ENCODE data around the gene NRN1L. TPM values are rescaled to one million over a fixed set of nuclear protein-coding genes. Genes with fewer than 3 reads are reported as not detected.

Gene NRN1L
- total RNA-seq, 4 donors from 2014 or later, result 0.57 to 0.99 TPM; not detected in 2

DNA sequence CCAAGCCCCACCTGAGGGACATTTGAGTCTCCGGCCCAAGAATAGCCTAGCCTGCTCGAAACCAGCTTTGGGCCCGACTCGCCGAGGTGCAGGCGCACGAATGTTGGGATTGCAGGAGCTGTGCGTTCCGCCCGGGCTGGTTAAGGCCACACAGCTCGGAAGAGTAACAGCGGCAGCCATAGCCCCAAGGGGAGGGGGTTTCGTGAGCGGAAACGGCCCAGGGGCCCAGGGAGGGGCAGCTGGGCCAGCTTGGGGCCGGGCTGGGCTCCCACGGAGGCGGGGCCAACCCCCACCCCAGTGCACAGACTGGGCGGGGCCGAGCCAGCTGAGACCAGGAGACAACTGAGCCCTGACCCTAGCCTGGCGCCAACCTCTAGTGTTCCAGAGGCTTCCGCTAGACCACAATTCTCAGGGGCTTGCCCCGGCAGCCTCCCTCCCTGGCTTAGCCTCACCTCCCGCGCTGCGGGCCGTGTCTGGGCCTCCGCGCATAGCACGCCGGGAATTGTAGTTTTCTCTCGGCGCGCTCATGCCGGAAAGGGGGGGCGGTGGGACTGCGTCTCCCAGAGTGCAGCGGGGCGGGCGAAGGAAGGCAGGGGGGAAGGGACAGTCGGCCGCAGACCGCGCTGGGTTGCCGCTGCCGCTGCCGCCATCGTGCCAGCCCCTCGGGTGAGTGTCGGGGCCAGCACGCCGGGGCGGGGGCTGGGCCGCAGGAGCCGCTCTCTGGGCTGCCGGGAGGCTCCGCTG lies 38.2 kb upstream of the NRN1L start, which contains the start of gene NUTF2:
NUTF2 (plus strand) TSS at position 614 of the 744 bp plus-strand sequence. CDS start 18,198 bp downstream, outside the sequence.
- Histone ChIP-seq H3K27ac (peak within 1 kb of the TSS; percentile 90 to 100 (median 98)), H3K36me3 (no peaks in the 10 kb centered on the region), H3K27me3 (no peaks in the 10 kb centered on the region), H3K4me1 (peaks cover 41 to 82% (median 44%) of the 10 kb centered on the region in 3 donors), H3K9me3 (no peaks in the 10 kb centered on the region), H3K4me3 (peak within 1 kb of the TSS; percentile 86 to 94 (median 91))
- peak; percentile 88 for DNase-seq
- WGBS, 2 donors, result 0% methylated on average over 5 of the region's 57 CpGs; no CpG with 5 or more reads in 1 of the 2 donors
- TF ChIP-seq, protein P1, sequence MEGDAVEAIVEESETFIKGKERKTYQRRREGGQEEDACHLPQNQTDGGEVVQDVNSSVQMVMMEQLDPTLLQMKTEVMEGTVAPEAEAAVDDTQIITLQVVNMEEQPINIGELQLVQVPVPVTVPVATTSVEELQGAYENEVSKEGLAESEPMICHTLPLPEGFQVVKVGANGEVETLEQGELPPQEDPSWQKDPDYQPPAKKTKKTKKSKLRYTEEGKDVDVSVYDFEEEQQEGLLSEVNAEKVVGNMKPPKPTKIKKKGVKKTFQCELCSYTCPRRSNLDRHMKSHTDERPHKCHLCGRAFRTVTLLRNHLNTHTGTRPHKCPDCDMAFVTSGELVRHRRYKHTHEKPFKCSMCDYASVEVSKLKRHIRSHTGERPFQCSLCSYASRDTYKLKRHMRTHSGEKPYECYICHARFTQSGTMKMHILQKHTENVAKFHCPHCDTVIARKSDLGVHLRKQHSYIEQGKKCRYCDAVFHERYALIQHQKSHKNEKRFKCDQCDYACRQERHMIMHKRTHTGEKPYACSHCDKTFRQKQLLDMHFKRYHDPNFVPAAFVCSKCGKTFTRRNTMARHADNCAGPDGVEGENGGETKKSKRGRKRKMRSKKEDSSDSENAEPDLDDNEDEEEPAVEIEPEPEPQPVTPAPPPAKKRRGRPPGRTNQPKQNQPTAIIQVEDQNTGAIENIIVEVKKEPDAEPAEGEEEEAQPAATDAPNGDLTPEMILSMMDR (IDR thresholded peaks at IDR 0.05), result peak in 1 of 6 experiments; percentile 58
- TF ChIP-seq POLR2A (IDR thresholded peaks at IDR 0.05), result peak in 3 of 4 donors; percentile 46 to 75 (median 71)
- intact Hi-C loops (cut with DNase I), result no loop called here

DNA sequence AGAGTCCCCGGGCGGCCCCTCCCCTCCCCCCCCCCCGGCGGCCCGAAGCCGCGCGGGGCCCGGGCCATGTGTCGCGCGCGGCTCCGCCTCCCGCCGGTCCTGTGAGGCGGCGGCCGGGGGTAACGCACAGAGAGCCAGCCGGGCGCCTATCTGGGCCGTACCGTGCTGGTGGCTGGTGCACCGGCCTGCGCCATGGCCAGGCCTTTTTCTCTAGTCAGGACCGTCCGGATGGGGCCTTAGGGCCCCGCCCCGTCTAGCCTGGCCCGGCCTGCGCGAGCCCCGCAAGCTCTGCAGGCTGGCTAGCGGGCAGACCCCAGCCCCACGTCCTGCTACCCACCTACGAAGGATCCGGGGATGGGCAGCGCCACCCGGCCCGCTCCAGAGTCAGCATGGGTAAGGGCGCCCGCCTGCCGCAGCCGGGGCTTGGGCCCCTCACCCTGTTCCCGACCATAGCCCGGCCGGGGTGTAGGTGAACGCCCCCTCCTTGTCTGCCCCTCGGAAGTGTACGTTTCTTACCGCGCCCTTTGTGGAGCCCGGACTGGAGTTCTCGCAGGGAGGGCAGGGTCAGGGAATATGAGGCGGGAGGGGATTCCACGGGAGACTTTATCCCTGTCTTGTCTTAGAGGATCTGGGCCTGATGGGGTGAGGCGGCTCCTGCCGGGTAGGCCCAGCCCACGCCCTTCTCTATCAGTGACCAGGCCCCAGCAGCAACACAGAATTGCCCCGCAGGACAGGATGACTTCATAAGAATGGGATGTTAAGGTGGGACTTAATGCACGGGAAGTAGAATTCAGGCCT lies 37.4 kb upstream of the NRN1L start, which contains the start of gene CENPT:
CENPT (minus strand) TSS at position 630 of the 798 bp plus-strand sequence. CDS start 13,834 bp downstream, outside the sequence.
- no peak for DNase-seq
- H3K9me3 ChIP-seq, result no peaks in the 10 kb centered on the region
- no peaks in the 10 kb centered on the region for H3K36me3 ChIP-seq
- peak in 1 of 4 donors; percentile 6 for TF ChIP-seq POLR2A (IDR thresholded peaks at IDR 0.05)
- TF ChIP-seq, protein P1 (IDR thresholded peaks at IDR 0.05), result peak in 3 of 6 experiments; percentile 2 to 19 (median 12)
- peak within 1 kb of the TSS; percentile 86 to 94 (median 91) for H3K4me3 ChIP-seq
- intact Hi-C loops (cut with DNase I), result no loop called here
- no peaks in the 10 kb centered on the region for H3K27me3 ChIP-seq
- peaks cover 41 to 85% (median 44%) of the 10 kb centered on the region in 3 donors for H3K4me1 ChIP-seq
- H3K27ac ChIP-seq, result peak within 1 kb of the TSS; percentile 90 to 100 (median 98)
- 0% methylated on average over 2 of the region's 62 CpGs; no CpG with 5 or more reads in 1 of the 2 donors for WGBS, 2 donors

DNA sequence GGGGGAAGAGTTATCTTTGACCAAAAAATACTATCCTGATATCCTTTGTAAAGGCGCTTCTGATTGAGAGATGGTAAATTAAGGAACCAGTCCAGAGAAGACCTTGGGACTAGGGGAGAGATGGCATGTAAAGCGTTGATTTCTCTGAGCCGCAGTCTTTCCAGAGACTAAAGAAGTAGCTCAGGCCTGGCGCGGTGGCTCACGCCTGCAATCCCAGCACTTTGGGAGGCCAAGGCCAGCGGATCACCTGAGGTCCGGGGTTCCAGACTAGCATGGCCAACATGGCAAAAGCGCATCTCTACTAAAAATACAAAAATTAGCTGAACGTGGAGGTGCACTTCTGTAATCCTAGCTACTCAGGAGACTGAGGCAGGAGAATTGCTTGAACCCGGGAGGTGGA lies 36.6 kb upstream of the NRN1L start:
- TF ChIP-seq, protein P1 (IDR thresholded peaks at IDR 0.05), result no peak
- Histone ChIP-seq H3K36me3 (no peaks in the 10 kb centered on the region), H3K9me3 (no peaks in the 10 kb centered on the region), H3K4me1 (peaks cover 40 to 77% (median 41%) of the 10 kb centered on the region in 3 donors), H3K4me3 (peak overlapping the region; percentile 86 to 94 (median 91)), H3K27ac (peak overlapping the region in 3 of 4 donors; percentile 90 to 100 (median 99)), H3K27me3 (no peaks in the 10 kb centered on the region)
- 86 to 94% methylated on average over 8 to 11 of the region's 11 CpGs for WGBS, 2 donors
- intact Hi-C loops (cut with DNase I), result no loop called here
- no peak for DNase-seq

DNA sequence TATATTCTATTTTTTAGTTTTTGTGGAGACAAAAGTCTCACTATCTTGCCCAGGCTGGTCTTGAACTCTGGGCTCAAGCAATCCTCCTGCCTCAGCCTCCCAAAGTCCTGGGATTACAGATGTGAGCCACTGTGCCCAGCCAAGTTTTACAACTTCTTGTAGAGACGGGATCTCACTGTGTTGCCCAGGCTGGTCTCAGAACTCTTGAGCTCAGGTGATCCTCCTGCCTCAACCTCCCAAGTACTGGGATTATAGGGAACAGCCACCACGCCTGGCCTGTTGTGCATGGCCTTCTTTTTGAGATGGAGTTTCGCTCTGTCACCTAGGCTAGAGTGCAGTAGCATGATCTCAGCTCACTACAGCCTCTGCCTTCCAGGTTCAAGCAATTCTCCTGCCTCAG lies 31.0 kb upstream of the NRN1L start:
- no peak for TF ChIP-seq POLR2A (IDR thresholded peaks at IDR 0.05)
- TF ChIP-seq, protein P1 (IDR thresholded peaks at IDR 0.05), result no peak
- Histone ChIP-seq H3K4me3 (no peak overlapping the region), H3K36me3 (no peaks in the 10 kb centered on the region), H3K27ac (no peak overlapping the region), H3K9me3 (no peaks in the 10 kb centered on the region), H3K27me3 (no peaks in the 10 kb centered on the region), H3K4me1 (peaks cover 26 to 70% (median 32%) of the 10 kb centered on the region in 3 donors)
- DNase-seq, result no peak
- 94% methylated on average over 3 of the region's 3 CpGs; no CpG with 5 or more reads in 1 of the 2 donors for WGBS, 2 donors
- intact Hi-C loops (cut with DNase I), result no loop called here

Measured in esophagus squamous epithelium (tissue), 5 donors.